B cell (primary cell): ENCODE results near the gene SWAP70. TPM values are rescaled to one million over a fixed set of nuclear protein-coding genes. Genes with fewer than 3 reads are reported as not detected.

Experiments used
- ATAC-seq: fragments of 200-7000 bp; cut with Tn5 transposase; one replicate; pipeline ENCODE4 v1.10.0; 2021; ENCODE audit warnings: low read depth, mild to moderate bottlenecking, moderate number of reproducible peaks, moderate library complexity
- CTCF ChIA-PET: fragments of 350-600 bp; sonication (Branson Sonifier 250); formaldehyde crosslinking; loops from one replicate; lab custom pipeline; 2021; ENCODE audit warnings: antibody characterized with exemption, inconsistent platforms; lab: Charles Lee
- POLR2A ChIA-PET: fragments of 350-600 bp; sonication (Branson Sonifier 250); formaldehyde crosslinking; loops from one replicate; lab custom pipeline; 2021; ENCODE audit warnings: antibody characterized with exemption; lab: Charles Lee
- DNase-seq: peaks from one replicate; pipeline ENCODE4 v3.0.0; 2013
- H2AFZ ChIP-seq: 2 replicates; pipeline ENCODE4 v1.6.1; 2012; ENCODE audit warnings: mild to moderate bottlenecking, low read depth, low read length; ENCODE audit not compliant: insufficient read depth, poor library complexity, severe bottlenecking
- H3K27ac ChIP-seq, 2 donors: 1 replicate in 1 of 2; 2 replicates in 1 of 2; pipeline ENCODE4 v1.5.1; 2012 to 2013; ENCODE audit warnings: low read length in 2 of 2, mild to moderate bottlenecking in 2 of 2, moderate library complexity in 1 of 2
- H3K27me3 ChIP-seq, 4 experiments: fragments of 200-600 bp in 1 of 4; sonication (generic) in 1 of 4; replicated peaks in 1 of 4; 1 replicate in 2 of 4; 2 replicates in 2 of 4; pipeline versions ENCODE4 v1.6.1 to v1.7.0; 2013 to 2016; ENCODE audit warnings: low read length in 3 of 4, mild to moderate bottlenecking in 2 of 4, mixed read lengths in 1 of 4, moderate library complexity in 1 of 4; ENCODE audit not compliant: insufficient read depth in 4 of 4, control insufficient read depth in 3 of 4; ENCODE audit errors: control extremely low read depth in 1 of 4
- H3K36me3 ChIP-seq, 2 experiments: replicated peaks in 1 of 2; 1 replicate in 1 of 2; 2 replicates in 1 of 2; pipeline versions ENCODE4 v1.6.1 to v1.7.1; 2013; ENCODE audit warnings: low read length in 1 of 2; ENCODE audit not compliant: insufficient read depth in 2 of 2, control insufficient read depth in 1 of 2; ENCODE audit errors: control extremely low read depth in 1 of 2, extremely low read depth in 1 of 2
- H3K4me1 ChIP-seq, 2 donors: fragments of 200-600 bp in 1 of 2; sonication (generic) in 1 of 2; 1 replicate in 1 of 2; 2 replicates in 1 of 2; pipeline versions ENCODE4 v1.5.1 to v1.6.1; 2013 to 2017; ENCODE audit warnings: low read length in 2 of 2; ENCODE audit not compliant: control insufficient read depth in 2 of 2, insufficient read depth in 2 of 2
- H3K4me2 ChIP-seq: replicated peaks from 2 replicates; pipeline ENCODE3; 2012; ENCODE audit warnings: mild to moderate bottlenecking, low read depth, low read length; ENCODE audit not compliant: poor library complexity, severe bottlenecking
- H3K4me3 ChIP-seq, 5 experiments: fragments of 200-600 bp in 1 of 5; sonication (generic) in 1 of 5; 1 replicate in 3 of 5; 2 replicates in 2 of 5; pipeline versions ENCODE4 v1.5.1 to v1.7.0; 2011 to 2016; ENCODE audit warnings: low read length in 4 of 5, mild to moderate bottlenecking in 4 of 5, low read depth in 2 of 5, control low read depth in 1 of 5, moderate library complexity in 1 of 5; ENCODE audit not compliant: insufficient read depth in 1 of 5; ENCODE audit errors: control extremely low read depth in 1 of 5, extremely low read depth in 1 of 5
- H3K79me2 ChIP-seq: fragments of 200-600 bp; sonication (generic); one replicate; pipeline ENCODE4 v1.6.0; 2016; ENCODE audit warnings: low read length; ENCODE audit not compliant: control insufficient read depth, insufficient read depth
- H3K9ac ChIP-seq: fragments of 200-600 bp; sonication (generic); 2 replicates; pipeline ENCODE4 v1.6.1; 2017; ENCODE audit warnings: mild to moderate bottlenecking, low read length, moderate library complexity
- H3K9me3 ChIP-seq, 3 donors: one replicate each; pipeline versions ENCODE4 v1.6.1 to v1.7.1; 2013; ENCODE audit warnings: low read length in 2 of 3; ENCODE audit not compliant: control insufficient read depth in 2 of 3, insufficient read depth in 1 of 3; ENCODE audit errors: control extremely low read depth in 1 of 3
- H4K20me1 ChIP-seq: 2 replicates; pipeline ENCODE4 v1.6.0; 2012; ENCODE audit warnings: mild to moderate bottlenecking, low read length; ENCODE audit not compliant: insufficient read depth, control insufficient read depth, poor library complexity, severe bottlenecking
- H3K27ac Mint-ChIP-seq: one replicate; pipeline ENCODE4 v1.8.0; 2021; ENCODE audit warnings: mixed read lengths
- H3K27me3 Mint-ChIP-seq: one replicate; pipeline ENCODE4 v1.8.0; 2021; ENCODE audit warnings: mixed read lengths
- H3K4me1 Mint-ChIP-seq: one replicate; pipeline ENCODE4 v1.8.0; 2021; ENCODE audit warnings: mixed read lengths
- H3K4me3 Mint-ChIP-seq: one replicate; pipeline ENCODE4 v1.8.0; 2021; ENCODE audit warnings: mixed read lengths
- H3K9me3 Mint-ChIP-seq: one replicate; pipeline ENCODE4 v1.8.0; 2022; ENCODE audit warnings: mixed read lengths; ENCODE audit not compliant: insufficient read depth
- CTCF ChIP-seq: fragments of 200-600 bp; IDR thresholded peaks from one replicate; pipeline ENCODE4 v1.8.0; 2022; ENCODE audit warnings: antibody characterized with exemption, mild to moderate bottlenecking
- EZH2 ChIP-seq: IDR thresholded peaks from 2 replicates; pipeline ENCODE4 v1.6.1; 2012; ENCODE audit warnings: borderline replicate concordance, low read depth, mild to moderate bottlenecking, moderate library complexity, low read length; ENCODE audit not compliant: insufficient read depth, poor library complexity, severe bottlenecking
- WGBS: methylation state at CpG from one replicate; pipeline ENCODE4 v1.1.5; 2013; ENCODE audit warnings: missing lambda C conversion rate; ENCODE audit not compliant: insufficient coverage; 5-methylcytosine and 5-hydroxymethylcytosine counted together
- intact Hi-C: fragments of 100-400 bp; cut with micrococcal nuclease; formaldehyde crosslinking; loops from one replicate; pipeline ENCODE4 v1.10.0; 2022
- polyA plus RNA-seq: library from polyadenylated mRNA; depleted of rRNA; stranded (reverse); fragments of >200 nt; gene quantifications from 2 replicates; pipeline ENCODE4 v1.2.3, GENCODE V29; 2012
- total RNA-seq, 2 donors: library from RNA; stranded (reverse); fragments of 120-200 nt in 1 of 2; gene quantifications; 1 replicate in 1 of 2; 2 replicates in 1 of 2; pipeline versions ENCODE4 v1.2.3 to v1.2.4, GENCODE V29; 2013 to 2022

SWAP70 gene
- total and polyA plus RNA-seq, 2 donors (not counting 1 experiment from before 2014, with no cell fraction given): 69.8 to 200 TPM

- TF ChIP-seq EZH2 (no peak), CTCF (no peak)
- Mint-ChIP-seq H3K4me1 (peaks cover 3% of the 10 kb centered on the region), H3K27ac (no peak overlapping the region), H3K4me3 (no peak overlapping the region), H3K9me3 (no peaks in the 10 kb centered on the region), H3K27me3 (no peaks in the 10 kb centered on the region)
- POLR2A ChIA-PET: no interaction called here
- no peak for ATAC-seq
- Histone ChIP-seq H3K79me2 (peaks cover 6% of the 10 kb centered on the region), H3K27me3 (no peaks in the 10 kb centered on the region), H3K9me3 (no peaks in the 10 kb centered on the region), H3K36me3 (peaks cover 1 to 2% of the 10 kb centered on the region in 2 experiments), H3K4me2 (no peak overlapping the region), H4K20me1 (no peaks in the 10 kb centered on the region), H3K27ac (no peak overlapping the region), H2AFZ (no peak overlapping the region), H3K4me3 (no peak overlapping the region), H3K9ac (no peak overlapping the region), H3K4me1 (no peaks in the 10 kb centered on the region)
- CTCF ChIA-PET: interaction anchor here (1.9 kb wide), 1 partner anchor 12 kb away, joined by 6 read pairs; no protein-coding TSS in a partner anchor
- no CpG with 5 or more reads among the region's 1 CpG for WGBS
- intact Hi-C loops: no loop called here
- DNase-seq: no peak
Observed at GRCh38 chr11:9771071-9771511, 107.2 kb downstream of the SWAP70 start.

- intact Hi-C loops: no loop called here
- Histone ChIP-seq H3K4me3 (no peak overlapping the region), H3K4me2 (no peak overlapping the region), H3K79me2 (peaks cover 2% of the 10 kb centered on the region), H4K20me1 (no peaks in the 10 kb centered on the region), H3K36me3 (peaks cover 0 to 1% of the 10 kb centered on the region in 2 experiments), H3K27me3 (no peaks in the 10 kb centered on the region), H2AFZ (no peak overlapping the region), H3K9ac (no peak overlapping the region), H3K4me1 (no peaks in the 10 kb centered on the region), H3K27ac (no peak overlapping the region), H3K9me3 (no peaks in the 10 kb centered on the region)
- 100% methylated on average over 4 of the region's 4 CpGs for WGBS
- Mint-ChIP-seq H3K4me1 (no peaks in the 10 kb centered on the region), H3K9me3 (no peaks in the 10 kb centered on the region), H3K27me3 (no peaks in the 10 kb centered on the region), H3K4me3 (no peak overlapping the region), H3K27ac (no peak overlapping the region)
- TF ChIP-seq EZH2: no peak
- TF ChIP-seq CTCF: no peak
- ChIA-PET CTCF (interaction anchor here (1.2 to 1.9 kb wide), 2 partner anchors 13 to 200 kb away, joined by 4 to 6 read pairs; no protein-coding TSS in a partner anchor), POLR2A (no interaction called here)
- ATAC-seq (no peak), DNase-seq (no peak)
Observed at GRCh38 chr11:9772218-9772617, 108.3 kb downstream of the SWAP70 start.
